Tibial artery (tissue), 4 donors: Measurements from ENCODE around the gene FRMD1.

Source experiments
- DNase-seq, 2 donors: peaks; one replicate each; pipeline ENCODE4 v3.0.0-alpha.2; 2019
- H3K27ac ChIP-seq, 2 donors: fragments of 200-600 bp; sonication (generic) in 1 of 2; 1 replicate in 1 of 2; 2 replicates in 1 of 2; pipeline ENCODE4 v1.5.1; 2018 to 2019; ENCODE audit warnings: mild to moderate bottlenecking in 1 of 2
- H3K27me3 ChIP-seq, 2 donors: fragments of 200-600 bp; sonication (generic) in 1 of 2; one replicate each; pipeline versions ENCODE4 v1.5.1 to v1.6.0; 2016 to 2019
- H3K36me3 ChIP-seq, 3 donors: fragments of 200-600 bp; sonication (generic) in 2 of 3; one replicate each; pipeline ENCODE4 v1.5.1; 2016 to 2019; ENCODE audit warnings: mild to moderate bottlenecking in 2 of 3
- H3K4me1 ChIP-seq, 4 donors: fragments of 200-600 bp; sonication (generic) in 2 of 4; 1 replicate in 3 of 4; 2 replicates in 1 of 4; pipeline ENCODE4 v1.5.1; 2016 to 2019
- H3K4me3 ChIP-seq, 2 donors: fragments of 200-600 bp; sonication (generic) in 1 of 2; 1 replicate in 1 of 2; 2 replicates in 1 of 2; pipeline ENCODE4 v1.5.1; 2018 to 2019; ENCODE audit warnings: mild to moderate bottlenecking in 2 of 2
- H3K9me3 ChIP-seq, 3 donors: fragments of 200-600 bp; sonication (generic) in 1 of 3; one replicate each; pipeline ENCODE4 v1.5.1; 2016 to 2019
- CTCF ChIP-seq, 2 experiments: fragments of 200-600 bp in 1 of 2; fragments of 450-650 bp in 1 of 2; IDR thresholded peaks; one replicate each; pipeline ENCODE4 v1.5.1; 2017 to 2019; ENCODE audit warnings: antibody characterized with exemption in 2 of 2, mild to moderate bottlenecking in 1 of 2, moderate library complexity in 1 of 2
- intact Hi-C: fragments of 100-400 bp; cut with DNase I; formaldehyde crosslinking; loops from one replicate; pipeline ENCODE4 v1.15.0; 2023; ENCODE audit warnings: low total_unique reads

The FRMD1 gene

GRCh38 chr6:168045141-168045691 is 33.8 kb downstream of the FRMD1 start:
- Histone ChIP-seq H3K36me3 (no peaks in the 10 kb centered on the region), H3K27ac (no peak overlapping the region), H3K9me3 (peaks cover 0 to 7% (median 3%) of the 10 kb centered on the region in 3 donors), H3K4me1 (no peaks in the 10 kb centered on the region), H3K27me3 (peaks cover 0 to 4% of the 10 kb centered on the region in 2 donors), H3K4me3 (no peak overlapping the region)
- intact Hi-C loops = no loop called here
- no peak for DNase-seq
- no peak for TF ChIP-seq CTCF (IDR thresholded peaks at IDR 0.05)

GRCh38 chr6:168044521-168045130 is 34.4 kb downstream of the FRMD1 start:
- no peak for DNase-seq
- Histone ChIP-seq H3K27me3 (peaks cover 0 to under 1% of the 10 kb centered on the region in 2 donors), H3K9me3 (peaks cover 0 to 13% (median 9%) of the 10 kb centered on the region in 3 donors), H3K36me3 (no peaks in the 10 kb centered on the region), H3K4me3 (no peak overlapping the region), H3K4me1 (no peaks in the 10 kb centered on the region), H3K27ac (no peak overlapping the region)
- intact Hi-C loops = no loop called here
- TF ChIP-seq CTCF (IDR thresholded peaks at IDR 0.05) = no peak

- intact Hi-C loops = no loop called here
- Histone ChIP-seq H3K27me3 (peaks cover 0 to 4% of the 10 kb centered on the region in 2 donors), H3K4me1 (no peaks in the 10 kb centered on the region), H3K36me3 (no peaks in the 10 kb centered on the region), H3K27ac (no peak overlapping the region), H3K4me3 (no peak overlapping the region), H3K9me3 (peaks cover 0 to 20% (median 14%) of the 10 kb centered on the region in 3 donors)
- no peak for DNase-seq
- no peak for TF ChIP-seq CTCF (IDR thresholded peaks at IDR 0.05)
Observed at GRCh38 chr6:168043848-168044415, 35.1 kb downstream of the FRMD1 start.

- Histone ChIP-seq H3K4me1 (no peaks in the 10 kb centered on the region), H3K27ac (no peak overlapping the region), H3K4me3 (no peak overlapping the region), H3K36me3 (no peaks in the 10 kb centered on the region), H3K27me3 (peaks cover 0 to 4% of the 10 kb centered on the region in 2 donors), H3K9me3 (peaks cover 0 to 21% (median 18%) of the 10 kb centered on the region in 3 donors)
- intact Hi-C loops = no loop called here
- TF ChIP-seq CTCF (IDR thresholded peaks at IDR 0.05) = no peak
- no peak for DNase-seq
Observed at GRCh38 chr6:168043193-168043847, 35.7 kb downstream of the FRMD1 start.

GRCh38 chr6:168042426-168043192 is 36.4 kb downstream of the FRMD1 start:
- H3K36me3 ChIP-seq = no peaks in the 10 kb centered on the region
- DNase-seq = no peak
- TF ChIP-seq CTCF (IDR thresholded peaks at IDR 0.05) = no peak
- intact Hi-C loops = no loop called here
- H3K27ac ChIP-seq = no peak overlapping the region
- peaks cover 0 to 21% (median 18%) of the 10 kb centered on the region in 3 donors for H3K9me3 ChIP-seq
- peaks cover 0 to 4% of the 10 kb centered on the region in 2 donors for H3K27me3 ChIP-seq
- no peaks in the 10 kb centered on the region for H3K4me1 ChIP-seq
- H3K4me3 ChIP-seq = no peak overlapping the region
